ENCODE measurements around the gene DLG3. TPM values are rescaled to one million over a fixed set of nuclear protein-coding genes. Genes with fewer than 3 reads are reported as not detected.

The DLG3 gene
- total RNA-seq, 1 donor from 2014 or later, result 107 TPM

GRCh38 chrX:70439016-70439415, 5.6 kb upstream of the DLG3 start:
- H3K9me3 Mint-ChIP-seq (ENCODE audit: low read depth), result peaks cover 15% of the 10 kb centered on the region
- no peak for DNase-seq (ENCODE audit: low spot score, unreplicated experiment)
- TF ChIP-seq CTCF (IDR thresholded peaks at IDR 0.05; ENCODE audit: unreplicated experiment), result no peak
- H3K4me1 Mint-ChIP-seq (ENCODE audit: low read depth), result peaks cover 13% of the 10 kb centered on the region
- peaks cover 37% of the 10 kb centered on the region for H3K27me3 Mint-ChIP-seq
- H3K36me3 Mint-ChIP-seq (ENCODE audit: insufficient read depth), result no peaks in the 10 kb centered on the region
- H3K27ac Mint-ChIP-seq, result no peak overlapping the region
- no peak overlapping the region for H3K4me3 Mint-ChIP-seq (ENCODE audit: low read depth)

- Mint-ChIP-seq H3K4me3 (ENCODE audit: low read depth) (no peak overlapping the region), H3K9me3 (ENCODE audit: low read depth) (peaks cover 17% of the 10 kb centered on the region), H3K27ac (no peak overlapping the region), H3K27me3 (peaks cover 58% of the 10 kb centered on the region), H3K36me3 (ENCODE audit: insufficient read depth) (no peaks in the 10 kb centered on the region), H3K4me1 (ENCODE audit: low read depth) (peaks cover 5% of the 10 kb centered on the region)
- TF ChIP-seq CTCF (IDR thresholded peaks at IDR 0.05; ENCODE audit: unreplicated experiment), result no peak
- DNase-seq (ENCODE audit: low spot score, unreplicated experiment), result no peak
Measured at GRCh38 chrX:70442224-70442623, 2.4 kb upstream of the DLG3 start.

GRCh38 chrX:70444946-70445656, 466 bp downstream of the DLG3 start:
- TF ChIP-seq CTCF (IDR thresholded peaks at IDR 0.05; ENCODE audit: unreplicated experiment), result no peak
- Mint-ChIP-seq H3K36me3 (ENCODE audit: insufficient read depth) (no peaks in the 10 kb centered on the region), H3K27ac (no peak overlapping the region), H3K9me3 (ENCODE audit: low read depth) (peaks cover 6% of the 10 kb centered on the region), H3K4me1 (ENCODE audit: low read depth) (no peaks in the 10 kb centered on the region), H3K27me3 (peaks cover 58% of the 10 kb centered on the region), H3K4me3 (ENCODE audit: low read depth) (no peak overlapping the region)
- DNase-seq (ENCODE audit: low spot score, unreplicated experiment), result no peak

- Mint-ChIP-seq H3K27me3 (peaks cover 52% of the 10 kb centered on the region), H3K36me3 (ENCODE audit: insufficient read depth) (no peaks in the 10 kb centered on the region), H3K4me1 (ENCODE audit: low read depth) (no peaks in the 10 kb centered on the region), H3K9me3 (ENCODE audit: low read depth) (peaks cover 9% of the 10 kb centered on the region), H3K4me3 (ENCODE audit: low read depth) (no peak overlapping the region), H3K27ac (no peak overlapping the region)
- TF ChIP-seq CTCF (IDR thresholded peaks at IDR 0.05; ENCODE audit: unreplicated experiment), result no peak
- DNase-seq (ENCODE audit: low spot score, unreplicated experiment), result no peak
Measured at GRCh38 chrX:70445951-70446350, 1.3 kb downstream of the DLG3 start.

GRCh38 chrX:70446380-70447350, 2.0 kb downstream of the DLG3 start:
- H3K27ac Mint-ChIP-seq, result no peak overlapping the region
- H3K4me1 Mint-ChIP-seq (ENCODE audit: low read depth), result no peaks in the 10 kb centered on the region
- H3K4me3 Mint-ChIP-seq (ENCODE audit: low read depth), result no peak overlapping the region
- no peak for DNase-seq (ENCODE audit: low spot score, unreplicated experiment)
- H3K9me3 Mint-ChIP-seq (ENCODE audit: low read depth), result peaks cover 9% of the 10 kb centered on the region
- peaks cover 46% of the 10 kb centered on the region for H3K27me3 Mint-ChIP-seq
- no peaks in the 10 kb centered on the region for H3K36me3 Mint-ChIP-seq (ENCODE audit: insufficient read depth)
- TF ChIP-seq CTCF (IDR thresholded peaks at IDR 0.05; ENCODE audit: unreplicated experiment), result no peak

Measured in progenitor cell of endocrine pancreas (in vitro differentiated cells).